Urinary bladder (tissue), 4 donors: Measurements from ENCODE around the gene IL18BP. TPM values are rescaled to one million over a fixed set of nuclear protein-coding genes. Genes with fewer than 3 reads are reported as not detected.
A peak's percentile ranks its signal among the peaks of the same experiment; 100 is the strongest.

Experiments
- DNase-seq: peaks from one replicate; pipeline ENCODE4 v3.0.0-alpha.2; 2015; ENCODE audit errors: extremely low spot score
- H3K27ac ChIP-seq: one replicate; pipeline ENCODE4 v1.5.1; 2013; ENCODE audit warnings: low read depth, mild to moderate bottlenecking, moderate library complexity
- H3K36me3 ChIP-seq: one replicate; pipeline ENCODE4 v1.6.1; 2013; ENCODE audit warnings: mild to moderate bottlenecking, moderate library complexity; ENCODE audit not compliant: insufficient read depth
- H3K4me1 ChIP-seq: one replicate; pipeline ENCODE4 v1.6.1; 2013; ENCODE audit warnings: mild to moderate bottlenecking, moderate library complexity; ENCODE audit not compliant: insufficient read depth
- H3K4me3 ChIP-seq: one replicate; pipeline ENCODE4 v1.5.1; 2013; ENCODE audit warnings: low read depth, low read length
- WGBS: extraction: QIAGEN DNeasy Blood & Tissue Kit; methylation state at CpG from one replicate; pipeline ENCODE4 v1.1.7; 2013; 5-methylcytosine and 5-hydroxymethylcytosine counted together
- polyA plus RNA-seq: library from polyadenylated mRNA; stranded (reverse); fragments of 200-250 nt; gene quantifications from one replicate; pipeline ENCODE4 v1.2.3, GENCODE V29; 2013
- total RNA-seq: library from RNA; depleted of rRNA; stranded (reverse); fragments of >200 nt; gene quantifications from one replicate; pipeline ENCODE4 v1.2.3, GENCODE V29; 2014
- donor health status: healthy with polysubstance abuse.
- donor health status: healthy.

Gene IL18BP
- total RNA-seq (6.0 TPM), polyA plus RNA-seq (14.2 TPM)

DNA sequence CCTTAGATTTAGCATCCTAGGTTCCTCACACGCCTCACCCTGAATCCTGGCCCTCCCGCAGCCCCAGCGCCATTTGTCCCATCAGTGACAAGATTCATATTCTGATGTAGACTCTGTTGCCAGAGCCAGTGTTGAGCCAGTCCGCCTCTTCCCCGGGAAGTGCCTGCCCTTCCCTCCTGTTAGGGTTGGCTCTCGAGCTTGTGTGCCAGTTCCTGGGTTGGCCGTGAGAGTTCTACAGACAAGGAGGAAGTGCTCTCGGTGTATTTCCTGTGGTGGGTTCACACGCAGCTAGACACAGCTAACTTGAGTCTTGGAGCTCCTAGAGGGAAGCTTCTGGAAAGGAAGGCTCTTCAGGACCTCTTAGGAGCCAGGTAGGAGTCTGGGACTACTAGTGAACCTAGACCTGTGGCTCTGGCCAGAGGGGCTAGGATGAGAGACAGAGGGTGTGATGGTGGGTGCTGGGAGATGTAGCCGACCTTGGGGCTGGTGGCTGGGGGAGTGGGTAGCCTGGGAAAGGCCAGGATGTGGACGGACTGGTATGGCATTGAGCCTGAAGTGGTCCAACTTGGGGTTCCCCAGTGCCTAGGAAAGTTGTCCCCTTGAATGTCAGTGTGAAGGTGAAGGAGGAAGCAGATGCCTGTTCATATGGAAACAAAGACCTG lies at the start of gene IL18BP:
Gene IL18BP (plus strand): TSS at position 261 of the 662 bp plus-strand sequence. CDS start 1,076 bp downstream, outside the sequence.
- H3K4me1 ChIP-seq, result no peaks in the 10 kb centered on the region
- no peak within 1 kb of the TSS for H3K4me3 ChIP-seq
- DNase-seq, result no peak
- no peak within 1 kb of the TSS for H3K27ac ChIP-seq
- peaks cover 4% of the 10 kb centered on the region for H3K36me3 ChIP-seq
- 79% methylated on average over 11 of the region's 11 CpGs for WGBS

DNA sequence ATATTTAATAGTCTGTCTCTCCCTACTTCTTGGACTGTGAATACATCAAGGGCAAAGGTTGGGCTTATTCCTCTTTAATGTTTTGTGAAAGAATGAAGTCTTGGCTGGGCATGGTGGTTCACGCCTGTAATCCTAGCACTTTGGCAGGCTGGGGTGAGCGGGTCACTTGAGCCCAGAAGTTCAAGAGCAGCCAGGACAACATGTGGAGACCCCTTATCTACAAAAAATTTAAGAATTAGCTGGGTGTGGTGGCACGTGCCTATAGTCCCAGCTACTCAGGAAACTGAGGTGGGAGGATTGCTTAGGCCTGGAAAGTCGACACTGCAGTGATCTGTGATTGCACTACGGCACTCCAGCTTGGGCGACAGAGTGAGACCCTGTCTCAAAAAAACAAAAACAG lies 49.7 kb upstream of the IL18BP start:
- Histone ChIP-seq H3K36me3 (no peaks in the 10 kb centered on the region), H3K27ac (no peak overlapping the region), H3K4me3 (no peak overlapping the region), H3K4me1 (no peaks in the 10 kb centered on the region)
- no peak for DNase-seq
- 85% methylated on average over 6 of the region's 6 CpGs for WGBS

GRCh38 chr11:71951741-71952310 lies 46.9 kb upstream of the IL18BP start:
- H3K4me1 ChIP-seq, result no peaks in the 10 kb centered on the region
- WGBS, result 84% methylated on average over 4 of the region's 4 CpGs
- no peaks in the 10 kb centered on the region for H3K36me3 ChIP-seq
- no peak for DNase-seq
- H3K4me3 ChIP-seq, result no peak overlapping the region
- H3K27ac ChIP-seq, result no peak overlapping the region

DNA sequence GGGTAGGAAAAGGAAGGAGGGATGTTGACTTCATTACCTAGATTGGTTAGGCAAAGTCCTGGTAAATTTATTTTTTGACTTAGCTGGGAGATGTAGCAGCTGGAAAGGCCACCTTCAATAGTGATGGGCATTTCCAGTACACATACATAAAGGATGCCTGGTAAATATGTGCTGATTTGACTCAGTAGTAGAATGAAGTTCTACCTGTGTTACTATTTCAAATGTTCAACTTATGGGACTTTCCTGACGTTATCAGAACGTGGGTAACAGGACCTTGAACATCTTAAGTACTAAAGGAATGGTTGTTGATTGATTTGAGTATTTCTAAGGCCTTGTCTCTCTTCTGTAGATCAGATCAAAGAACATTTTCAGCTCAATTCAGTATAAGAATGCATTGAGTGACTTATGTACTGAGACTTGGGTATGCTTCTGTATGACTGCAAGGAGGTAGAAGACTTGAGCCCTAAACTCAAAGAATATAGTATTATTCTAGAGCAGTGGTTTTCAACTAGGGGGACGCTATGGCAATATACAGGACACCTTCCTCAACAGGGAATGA lies 42.7 kb upstream of the IL18BP start:
- 63% methylated on average over 3 of the region's 3 CpGs for WGBS
- DNase-seq, result no peak
- Histone ChIP-seq H3K36me3 (no peaks in the 10 kb centered on the region), H3K27ac (no peak overlapping the region), H3K4me3 (no peak overlapping the region), H3K4me1 (no peaks in the 10 kb centered on the region)

DNA sequence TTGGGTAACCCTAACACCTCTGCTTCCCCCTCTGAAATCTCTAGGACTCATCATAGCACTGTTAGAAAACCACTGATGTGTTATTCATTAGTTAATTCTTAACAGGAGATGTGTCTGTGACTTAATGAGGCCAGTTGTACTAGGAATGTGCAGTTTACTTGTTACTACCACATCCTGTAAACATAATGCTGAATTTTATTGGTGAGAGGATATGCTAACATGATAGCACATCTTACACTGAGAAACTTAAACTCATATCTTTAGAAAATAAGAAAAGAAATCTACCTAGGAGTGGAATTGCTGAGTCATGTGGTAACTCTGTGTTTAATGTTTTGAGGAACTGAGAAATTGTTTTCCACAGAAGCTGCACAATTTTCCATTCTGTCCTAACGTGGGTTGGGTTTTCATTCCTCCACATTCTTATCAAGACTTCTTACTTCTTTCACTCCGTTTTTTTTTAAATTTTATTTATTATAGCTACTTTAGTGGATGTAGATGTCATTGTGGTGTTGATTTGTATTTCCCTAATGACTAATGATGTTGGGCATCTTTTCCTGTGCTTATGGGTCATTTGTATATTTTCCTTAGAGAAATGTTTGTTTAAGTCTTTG lies 36.2 kb upstream of the IL18BP start:
- Histone ChIP-seq H3K4me1 (no peaks in the 10 kb centered on the region), H3K27ac (peak overlapping the region; percentile 38), H3K36me3 (peaks cover 2% of the 10 kb centered on the region), H3K4me3 (no peak overlapping the region)
- WGBS, result 32% methylated on average over 2 of the region's 2 CpGs
- no peak for DNase-seq

DNA sequence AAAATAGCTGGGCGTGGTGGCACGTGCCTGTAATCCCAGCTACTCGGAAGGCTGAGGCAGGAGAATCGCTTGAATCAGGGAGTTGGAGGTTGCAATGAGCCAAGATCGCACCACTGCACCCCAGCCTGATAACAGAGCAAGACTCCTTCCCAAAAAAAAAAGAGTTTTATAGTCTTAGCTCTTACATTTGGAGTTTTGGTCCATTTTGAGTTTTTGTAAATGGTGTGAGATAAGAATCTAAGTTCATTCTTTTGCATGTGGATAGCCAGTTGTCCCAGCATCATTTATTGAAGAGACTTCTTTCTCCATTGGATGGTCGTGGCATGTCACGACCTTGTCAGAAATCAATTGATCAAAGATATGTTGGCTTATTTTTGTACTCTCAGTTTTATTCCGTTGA lies 35.2 kb upstream of the IL18BP start:
- H3K36me3 ChIP-seq, result peaks cover 2% of the 10 kb centered on the region
- 92% methylated on average over 8 of the region's 8 CpGs for WGBS
- H3K4me1 ChIP-seq, result no peaks in the 10 kb centered on the region
- no peak for DNase-seq
- H3K27ac ChIP-seq, result no peak overlapping the region
- H3K4me3 ChIP-seq, result no peak overlapping the region

DNA sequence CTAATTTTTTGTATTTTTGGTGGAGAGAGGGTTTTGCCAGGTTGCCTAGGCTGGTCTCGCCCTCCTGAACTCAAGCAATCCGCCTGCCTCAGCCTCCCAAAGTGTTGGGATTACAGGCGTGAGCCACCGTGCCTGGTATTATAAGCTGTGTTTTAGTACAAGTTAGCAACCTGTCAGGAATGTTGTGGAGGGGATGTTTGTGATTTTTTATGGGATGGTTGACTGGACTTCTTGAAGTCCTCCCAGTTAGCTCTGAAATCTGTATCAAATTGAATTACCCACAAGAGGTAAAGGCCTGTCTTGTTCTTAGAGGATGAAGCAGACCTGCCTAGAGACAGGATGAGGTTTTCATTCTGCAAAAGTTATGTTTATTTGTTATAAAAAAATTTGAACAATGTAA lies 34.1 kb upstream of the IL18BP start:
- WGBS, result 92% methylated on average over 4 of the region's 4 CpGs
- peaks cover 2% of the 10 kb centered on the region for H3K36me3 ChIP-seq
- no peak for DNase-seq
- H3K4me3 ChIP-seq, result no peak overlapping the region
- no peak overlapping the region for H3K27ac ChIP-seq
- no peaks in the 10 kb centered on the region for H3K4me1 ChIP-seq

DNA sequence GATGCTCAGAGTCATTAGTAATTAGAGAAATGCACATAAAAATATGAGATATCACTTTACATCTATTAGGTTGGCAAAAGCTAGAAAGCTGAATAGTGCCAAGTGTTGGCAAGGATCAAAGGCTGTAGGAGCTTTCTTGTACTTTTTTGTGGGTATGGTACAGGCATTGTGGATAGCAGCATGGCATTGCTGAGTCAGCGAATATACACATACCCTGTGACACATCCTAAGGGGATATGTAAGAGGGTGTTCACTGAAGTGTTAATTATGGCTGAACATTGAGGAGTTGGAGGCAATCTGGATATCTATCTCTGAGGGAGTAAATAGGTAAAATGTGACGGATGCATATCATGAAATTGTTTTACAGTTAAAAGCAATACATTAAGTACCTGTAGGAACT lies 27.0 kb upstream of the IL18BP start:
- DNase-seq, result no peak
- peaks cover 2% of the 10 kb centered on the region for H3K36me3 ChIP-seq
- no peaks in the 10 kb centered on the region for H3K4me1 ChIP-seq
- 95% methylated on average over 2 of the region's 2 CpGs for WGBS
- H3K4me3 ChIP-seq, result no peak overlapping the region
- no peak overlapping the region for H3K27ac ChIP-seq

- H3K4me1 ChIP-seq, result no peaks in the 10 kb centered on the region
- no peaks in the 10 kb centered on the region for H3K36me3 ChIP-seq
- WGBS, result 92% methylated on average over 5 of the region's 5 CpGs
- H3K4me3 ChIP-seq, result no peak overlapping the region
- H3K27ac ChIP-seq, result no peak overlapping the region
- DNase-seq, result no peak
Measured at GRCh38 chr11:71976551-71976950, 22.2 kb upstream of the IL18BP start.

DNA sequence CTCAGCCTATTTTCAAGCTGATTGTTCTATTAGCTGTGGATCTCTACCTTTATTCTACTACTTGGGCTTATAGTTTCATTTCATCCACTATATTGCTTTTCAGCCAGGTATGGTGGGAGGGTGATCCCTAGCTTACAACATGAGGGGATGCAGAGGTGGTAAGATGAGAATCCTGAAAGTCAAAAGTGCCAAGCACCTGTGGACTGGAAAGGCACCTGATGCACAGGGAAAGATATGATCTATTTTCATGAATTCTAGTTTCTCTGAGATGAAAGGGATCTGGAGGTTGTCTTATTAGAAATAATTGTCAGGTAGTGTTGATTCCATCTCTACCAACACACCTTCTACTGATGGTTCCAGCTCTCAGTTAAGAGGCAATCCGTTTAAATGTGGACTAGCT lies 21.6 kb upstream of the IL18BP start:
- Histone ChIP-seq H3K27ac (no peak overlapping the region), H3K4me3 (no peak overlapping the region), H3K4me1 (no peaks in the 10 kb centered on the region), H3K36me3 (no peaks in the 10 kb centered on the region)
- no peak for DNase-seq
- WGBS, result 75% methylated on average over 1 of the region's 1 CpG

DNA sequence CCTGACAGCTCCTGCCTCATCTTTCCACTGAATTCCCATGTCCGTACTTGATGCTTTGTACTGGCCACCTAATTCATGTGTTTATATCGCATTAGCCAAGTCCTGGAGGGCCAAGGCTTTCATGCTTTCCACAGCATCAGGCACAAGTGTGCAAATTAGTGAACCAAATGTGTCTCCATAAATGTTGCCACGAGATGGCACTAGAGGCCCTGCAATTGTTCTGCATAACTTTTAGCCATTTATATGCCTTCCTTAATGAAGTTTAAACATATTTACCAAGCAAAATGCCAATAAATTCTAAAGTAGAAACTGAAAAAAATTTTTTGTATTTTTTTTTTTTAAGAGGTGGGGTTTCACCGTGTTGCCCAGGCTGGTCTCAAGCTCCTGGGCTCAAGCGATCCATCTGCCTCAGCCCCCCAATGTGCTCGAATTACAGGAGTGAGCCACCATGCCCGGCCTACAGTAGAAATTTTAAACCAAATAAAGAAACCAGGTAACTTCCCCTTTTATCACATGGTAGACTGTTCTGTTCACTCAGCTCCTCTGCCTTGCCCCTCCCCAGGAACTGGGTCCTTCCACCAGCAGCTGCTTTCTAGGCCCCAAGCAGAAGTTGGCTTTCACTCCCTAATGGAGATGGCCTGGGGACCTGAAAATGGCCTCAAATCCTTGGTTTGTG lies 20.8 kb upstream of the IL18BP start:
- DNase-seq, result no peak
- 50% methylated on average over 7 of the region's 7 CpGs for WGBS

DNA sequence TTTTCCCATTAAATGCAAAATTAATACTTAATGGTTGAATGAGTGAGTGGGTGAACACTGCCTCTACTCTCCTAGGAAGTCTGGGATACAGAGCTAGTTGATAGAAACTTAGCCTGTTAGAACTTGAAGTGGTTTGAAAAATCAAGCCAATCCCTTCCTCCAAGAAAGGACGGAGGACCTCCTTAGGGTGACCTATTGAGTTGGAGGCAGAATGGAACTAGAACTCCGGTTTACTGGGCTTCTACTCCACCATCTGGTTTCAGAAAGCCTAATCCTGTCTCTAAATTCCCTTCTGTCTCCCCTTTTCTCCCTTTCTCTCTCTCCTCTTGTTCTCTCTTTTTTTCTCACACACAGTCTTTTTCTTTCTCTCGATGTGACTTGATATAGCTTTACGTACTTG lies 19.6 kb upstream of the IL18BP start:
- Histone ChIP-seq H3K27ac (no peak overlapping the region), H3K4me3 (no peak overlapping the region), H3K4me1 (no peaks in the 10 kb centered on the region), H3K36me3 (no peaks in the 10 kb centered on the region)
- no peak for DNase-seq
- 95% methylated on average over 4 of the region's 4 CpGs for WGBS

More for the DNA sequence above, 20.8 kb upstream of the IL18BP start:
- H3K27ac ChIP-seq, result no peak overlapping the region
- no peaks in the 10 kb centered on the region for H3K4me1 ChIP-seq
- H3K4me3 ChIP-seq, result no peak overlapping the region
- H3K36me3 ChIP-seq, result no peaks in the 10 kb centered on the region

DNA sequence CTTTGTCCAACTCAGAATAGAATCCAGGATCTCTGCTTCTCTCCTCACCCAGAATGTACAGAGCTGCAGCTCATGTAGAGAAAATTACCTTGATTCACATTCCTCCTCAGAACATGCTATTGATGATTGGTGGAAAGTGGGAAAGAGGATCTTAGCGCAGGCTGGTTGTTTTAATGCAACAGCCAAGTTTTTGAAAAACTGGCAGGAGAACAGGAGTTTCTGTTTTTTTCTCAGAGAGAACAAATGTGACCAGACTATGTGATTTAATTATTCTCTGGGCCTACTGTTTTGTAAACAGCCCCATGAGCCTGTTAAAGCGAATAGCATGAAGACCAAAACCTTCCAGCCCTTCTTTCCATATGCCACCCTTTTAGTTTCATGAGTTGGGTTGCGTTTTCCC lies 19.1 kb upstream of the IL18BP start:
- Histone ChIP-seq H3K4me1 (no peaks in the 10 kb centered on the region), H3K27ac (no peak overlapping the region), H3K36me3 (no peaks in the 10 kb centered on the region), H3K4me3 (no peak overlapping the region)
- no peak for DNase-seq
- 88% methylated on average over 3 of the region's 3 CpGs for WGBS

DNA sequence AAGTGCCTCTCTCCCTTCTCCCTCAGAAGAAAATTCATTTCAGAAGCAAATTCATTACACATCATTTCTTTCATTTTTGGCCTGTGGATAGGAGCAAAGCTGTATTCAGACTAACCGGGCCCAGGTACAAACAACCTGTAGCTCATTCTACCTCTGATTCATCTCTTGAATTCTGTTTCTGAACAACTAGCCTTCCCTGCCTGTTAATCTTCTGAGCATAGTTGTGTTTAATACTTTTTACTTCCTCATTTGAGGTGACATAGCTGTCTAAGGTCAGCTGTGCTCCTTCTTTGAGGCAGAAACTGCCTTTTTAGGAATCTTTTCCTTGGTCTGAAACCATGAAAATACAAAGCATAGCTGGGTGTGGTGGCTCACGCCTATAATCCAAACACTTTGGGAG lies 12.6 kb upstream of the IL18BP start:
- no peak overlapping the region for H3K27ac ChIP-seq
- 81% methylated on average over 2 of the region's 2 CpGs for WGBS

More for the DNA sequence above, 12.6 kb upstream of the IL18BP start:
- no peak overlapping the region for H3K4me3 ChIP-seq
- DNase-seq, result no peak
- H3K36me3 ChIP-seq, result no peaks in the 10 kb centered on the region
- no peaks in the 10 kb centered on the region for H3K4me1 ChIP-seq
